HepG2 (cell line): ENCODE data around the gene NALCN. TPM values are rescaled to one million over a fixed set of nuclear protein-coding genes. Genes with fewer than 3 reads are reported as not detected.

Experiments used
- ATAC-seq: fragments of 200-7000 bp; cut with Tn5 transposase; 3 replicates; pipeline ENCODE4 v1.9.1; 2020; ENCODE audit warnings: mild to moderate bottlenecking, moderate library complexity
- BruUV-seq: library from RNA; stranded (reverse); fragments of 400-500 nt; replicated peaks from 2 replicates; lab custom pipeline; 2021; lab: Mats Ljungman, UMichigan
- CTCF ChIA-PET: fragments of 300-600 bp; formaldehyde crosslinking; extraction: SDS; loops from one replicate; lab custom pipeline; 2021; ENCODE audit warnings: low total read pairs, inconsistent platforms, low intra/inter-chr PET ratio; lab: Yijun Ruan, JAX
- POLR2A ChIA-PET: fragments of 350-600 bp; sonication (Branson Sonifier 250); formaldehyde crosslinking; loops from one replicate; lab custom pipeline; 2020; ENCODE audit warnings: antibody characterized with exemption, inconsistent platforms; lab: Yijun Ruan, JAX
- DNase-seq: peaks from one replicate; pipeline ENCODE4 v3.0.0-alpha.2; 2015; ENCODE audit warnings: low spot score
- FAIRE-seq: peaks from 3 replicates; lab custom pipeline; 2011; peaks lifted over from hg19 to GRCh38; lab: Jason Lieb, UNC
- H2AFZ ChIP-seq: one replicate; pipeline ENCODE4 v1.6.1; 2011; ENCODE audit warnings: low read length, inconsistent platforms
- H3K27ac ChIP-seq: fragments of 300-600 bp; 3 replicates; pipeline ENCODE4 v1.8.0; 2011; ENCODE audit warnings: mixed run types, mild to moderate bottlenecking, mixed read lengths, low read length, inconsistent platforms; ENCODE audit not compliant: insufficient read depth; ENCODE audit errors: extremely low read length
- H3K27me3 ChIP-seq, 2 experiments: fragments of 200-600 bp in 1 of 2; 2 replicates in 1 of 2; 3 replicates in 1 of 2; pipeline versions ENCODE4 v1.6.0 to v1.8.0; 2011; ENCODE audit warnings: low read length in 2 of 2, mild to moderate bottlenecking in 2 of 2, moderate library complexity in 2 of 2, inconsistent platforms in 1 of 2; ENCODE audit not compliant: insufficient read depth in 2 of 2, control insufficient read depth in 1 of 2
- H3K36me3 ChIP-seq, 2 experiments: fragments of 200-600 bp in 1 of 2; replicated peaks in 1 of 2; 2 replicates in 1 of 2; 3 replicates in 1 of 2; pipeline versions ENCODE4 v1.5.1 to v1.8.0; 2011; ENCODE audit warnings: low read length in 2 of 2, inconsistent platforms in 1 of 2; ENCODE audit not compliant: insufficient read depth in 2 of 2, control insufficient read depth in 1 of 2
- H3K4me1 ChIP-seq: 2 replicates; pipeline ENCODE4 v1.5.1; 2012; ENCODE audit warnings: low read length, inconsistent platforms; ENCODE audit not compliant: insufficient read depth
- H3K4me2 ChIP-seq: 2 replicates; pipeline ENCODE4 v1.6.0; 2011; ENCODE audit warnings: low read depth, low read length, inconsistent platforms
- H3K4me3 ChIP-seq, 3 experiments: fragments of 200-600 bp in 1 of 3; sonication (generic), shearing (Covaris generic) in 1 of 3; replicated peaks in 1 of 3; 2 replicates each; pipeline ENCODE4 v1.5.1; 2011 to 2016; ENCODE audit warnings: low read length in 3 of 3, inconsistent platforms in 2 of 3, low read depth in 2 of 3, mild to moderate bottlenecking in 2 of 3, control low read depth in 1 of 3, mixed read lengths in 1 of 3; ENCODE audit not compliant: insufficient read depth in 1 of 3
- H3K79me2 ChIP-seq: one replicate; pipeline ENCODE4 v1.6.1; 2011; ENCODE audit warnings: low read length, inconsistent platforms; ENCODE audit not compliant: insufficient read depth
- H3K9ac ChIP-seq: 2 replicates; pipeline ENCODE4 v1.6.0; 2011; ENCODE audit warnings: mild to moderate bottlenecking, low read depth, low read length, inconsistent platforms; ENCODE audit not compliant: insufficient read depth
- H3K9me3 ChIP-seq: 2 replicates; pipeline ENCODE4 v1.5.1; 2012; ENCODE audit warnings: mild to moderate bottlenecking, low read length
- H4K20me1 ChIP-seq: 2 replicates; pipeline ENCODE4 v1.6.0; 2011; ENCODE audit warnings: inconsistent platforms, mild to moderate bottlenecking, low read length, moderate library complexity; ENCODE audit not compliant: insufficient read depth
- BRCA1 ChIP-seq: sonication (generic); formaldehyde crosslinking; IDR thresholded peaks from 2 replicates; pipeline ENCODE4 v1.4.0; 2020; ENCODE audit warnings: missing genetic modification reagents
- HOXA5 ChIP-seq: sonication (generic); formaldehyde crosslinking; IDR thresholded peaks from 2 replicates; pipeline ENCODE4 v1.4.0; 2020; ENCODE audit warnings: missing genetic modification reagents
- JUN ChIP-seq: sonication (generic); formaldehyde crosslinking; IDR thresholded peaks from 2 replicates; pipeline ENCODE4 v1.4.0; 2020; ENCODE audit warnings: mild to moderate bottlenecking, missing genetic modification reagents
- KAT7 ChIP-seq: IDR thresholded peaks from 2 replicates; pipeline ENCODE4 v1.6.1; 2018; ENCODE audit warnings: borderline replicate concordance, missing compliant biosample characterization
- SRSF1 ChIP-seq: fragments of 200-400 bp; formaldehyde crosslinking; optimal IDR thresholded peaks from 2 replicates; pipeline ENCODE3; 2017; ENCODE audit warnings: mild to moderate bottlenecking, low read depth, low read length, moderate library complexity
- ZFY ChIP-seq: sonication (generic); formaldehyde crosslinking; IDR thresholded peaks from 2 replicates; pipeline ENCODE4 v1.4.0; 2020; ENCODE audit warnings: missing genetic modification reagents
- ZNF383 ChIP-seq: sonication (generic); formaldehyde crosslinking; IDR thresholded peaks from 2 replicates; pipeline ENCODE4 v1.4.0; 2020; ENCODE audit warnings: missing genetic modification reagents, mild to moderate bottlenecking, borderline replicate concordance
- ZNF543 ChIP-seq: sonication (generic); formaldehyde crosslinking; IDR thresholded peaks from 2 replicates; pipeline ENCODE4 v1.4.0; 2020; ENCODE audit warnings: mild to moderate bottlenecking, missing genetic modification reagents
- ZNF589 ChIP-seq: sonication (generic); formaldehyde crosslinking; conservative IDR thresholded peaks from 2 replicates; pipeline ENCODE4 v1.8.0; 2022; ENCODE audit warnings: mild to moderate bottlenecking, moderate library complexity, missing genetic modification reagents
- WGBS: methylation state at CpG from one replicate; pipeline ENCODE4 v1.1.6; 2017; ENCODE audit warnings: low lambda C conversion rate; 5-methylcytosine and 5-hydroxymethylcytosine counted together
- in situ Hi-C: cut with HindIII; loops from 2 replicates; pipeline ENCODE4 v1.10.0; 2017; ENCODE audit warnings: low pct_unique_long_range_greater_than_20kb; ENCODE audit not compliant: extremely low pct_ligation_motif_present
- intact Hi-C: fragments of 100-400 bp; cut with micrococcal nuclease; formaldehyde crosslinking; loops from one replicate; pipeline ENCODE4 v1.10.0; 2022; ENCODE audit not compliant: unreplicated experiment
- polyA plus RNA-seq, 8 experiments: library from polyadenylated mRNA; depleted of rRNA in 3 of 8; stranded (reverse) in 7 of 8; unstranded in 1 of 8; fragments of >200 nt; fragmentation: Illumina TruSeq in 4 of 8; extraction: Trizol in 4 of 8; gene quantifications; 2 replicates each; pipeline versions ENCODE4 v1.2.1 to v1.2.3, GENCODE V29; 2011 to 2016; ENCODE audit warnings: low read depth in 4 of 8, missing spikeins in 1 of 8, mixed read lengths in 1 of 8; ENCODE audit not compliant: insufficient read depth in 1 of 8
- total RNA-seq, 5 experiments: library from RNA; depleted of rRNA; stranded (reverse); fragments of >200 nt; fragmentation: Illumina TruSeq; extraction: Trizol; gene quantifications; 2 replicates each; pipeline ENCODE4 v1.2.3, GENCODE V29; 2016; ENCODE audit warnings: low read depth in 1 of 5
- TF ChIP-seq, protein P1 (sequence below): IDR thresholded peaks from 2 replicates; pipeline ENCODE4 v1.6.1; 2016; ENCODE audit warnings: missing compliant biosample characterization, missing genetic modification reagents, borderline replicate concordance

The NALCN gene
- total and polyA plus RNA-seq, 2 of the 13 experiments (the other 11 are each of a cell fraction or from before 2014, with no cell fraction given), result not detected

DNA sequence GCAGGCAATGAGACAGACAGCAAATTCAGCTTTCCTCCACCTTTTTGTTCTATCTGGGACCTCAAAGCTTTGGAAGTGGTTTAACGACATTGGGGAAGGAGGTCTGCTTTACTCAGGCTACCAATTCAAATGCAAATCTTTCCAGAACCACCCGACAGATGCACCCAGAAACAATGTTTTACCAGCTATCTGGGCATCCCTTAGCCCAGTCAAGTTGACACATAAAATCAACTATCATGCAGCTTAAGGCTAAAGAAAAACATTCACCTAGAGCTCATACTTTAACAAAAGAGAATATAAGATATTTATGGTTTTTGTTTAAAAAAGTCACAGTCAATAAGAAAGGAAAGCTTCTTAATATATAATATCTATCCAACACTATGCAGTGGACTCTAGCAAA is 246.0 kb downstream of the NALCN start:
- no peak for TF ChIP-seq HOXA5 (CRISPR knock-in tag)
- TF ChIP-seq KAT7 (CRISPR knock-in tag), result no peak
- no peak for TF ChIP-seq JUN
- TF ChIP-seq, protein P1, sequence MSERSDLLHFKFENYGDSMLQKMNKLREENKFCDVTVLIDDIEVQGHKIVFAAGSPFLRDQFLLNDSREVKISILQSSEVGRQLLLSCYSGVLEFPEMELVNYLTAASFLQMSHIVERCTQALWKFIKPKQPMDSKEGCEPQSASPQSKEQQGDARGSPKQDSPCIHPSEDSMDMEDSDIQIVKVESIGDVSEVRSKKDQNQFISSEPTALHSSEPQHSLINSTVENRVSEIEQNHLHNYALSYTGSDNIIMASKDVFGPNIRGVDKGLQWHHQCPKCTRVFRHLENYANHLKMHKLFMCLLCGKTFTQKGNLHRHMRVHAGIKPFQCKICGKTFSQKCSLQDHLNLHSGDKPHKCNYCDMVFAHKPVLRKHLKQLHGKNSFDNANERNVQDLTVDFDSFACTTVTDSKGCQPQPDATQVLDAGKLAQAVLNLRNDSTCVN (CRISPR knock-in tag), result no peak
- TF ChIP-seq BRCA1 (CRISPR knock-in tag), result no peak
- TF ChIP-seq SRSF1, result no peak
- no peak for TF ChIP-seq ZNF589 (CRISPR knock-in tag)
- TF ChIP-seq ZNF383 (CRISPR knock-in tag), result no peak
- no peak for TF ChIP-seq ZNF543 (CRISPR knock-in tag)
- no peak for TF ChIP-seq ZFY (CRISPR knock-in tag)
- H3K4me2 ChIP-seq, result no peak overlapping the region
- FAIRE-seq (no peak), DNase-seq (no peak), ATAC-seq (no peak)
- H4K20me1 ChIP-seq, result no peaks in the 10 kb centered on the region
- H3K9me3 ChIP-seq, result no peaks in the 10 kb centered on the region
- intact Hi-C loops, result no loop called here
- WGBS, result 0% methylated on average over 2 of the region's 2 CpGs
- H3K4me3 ChIP-seq, result no peak overlapping the region
- H3K4me1 ChIP-seq, result no peaks in the 10 kb centered on the region
- in situ Hi-C loops, result no loop called here
- H2AFZ ChIP-seq, result no peak overlapping the region
- H3K36me3 ChIP-seq, result no peaks in the 10 kb centered on the region
- H3K79me2 ChIP-seq, result no peaks in the 10 kb centered on the region
- H3K9ac ChIP-seq, result no peak overlapping the region
- POLR2A ChIA-PET, result no interaction called here
- H3K27me3 ChIP-seq, result no peaks in the 10 kb centered on the region
- no TSS peak for BruUV-seq
- CTCF ChIA-PET, result no interaction called here
- H3K27ac ChIP-seq, result no peak overlapping the region
